IPS DF 19.7 (cell line): ENCODE results near the gene GYG2.
"Not testable (repeated sequence)": the region's sequence is repeated elsewhere in the genome, so short reads cannot be mapped to it uniquely, and the experiment has no call there.

Experiments
- DNase-seq: peaks from one replicate; pipeline ENCODE4 v3.0.0-alpha.2; 2013; ENCODE audit warnings: low read depth, low spot score

GYG2 gene

DNA sequence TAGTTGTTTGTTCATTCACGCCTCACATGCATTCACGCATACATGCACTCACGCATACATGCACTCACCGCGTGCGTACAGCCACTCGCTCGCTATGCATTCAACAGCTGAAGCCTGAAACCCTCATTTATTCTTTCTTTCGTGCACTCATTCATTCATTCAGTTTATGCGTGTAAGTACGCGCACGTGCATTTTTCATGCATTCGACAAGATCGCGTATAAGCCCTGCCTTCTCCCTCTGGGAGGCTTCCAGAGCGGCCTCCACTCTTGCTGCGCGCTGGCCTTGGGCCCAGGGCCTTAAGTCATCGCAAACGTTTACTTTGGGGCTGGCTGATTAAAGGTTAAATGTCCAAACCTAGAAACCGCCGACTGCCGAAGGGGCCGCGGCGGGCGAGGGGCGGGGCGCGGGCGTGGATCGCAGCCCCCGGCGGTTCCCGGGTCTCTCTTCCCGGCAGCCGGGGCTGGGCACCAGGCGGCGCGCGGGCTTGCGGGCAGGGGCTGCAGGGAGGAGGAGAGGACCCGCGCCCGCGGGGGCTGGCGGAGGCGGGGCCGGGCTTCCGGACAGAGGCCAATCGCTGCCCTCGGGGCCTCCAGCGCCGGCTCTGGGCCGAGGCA lies at the start of gene GYG2:
Gene GYG2, plus strand, starts transcription at position 587 of the 615 bp plus-strand sequence. CDS start 1,259 bp downstream, outside the sequence.
- DNase-seq = no peak

DNA sequence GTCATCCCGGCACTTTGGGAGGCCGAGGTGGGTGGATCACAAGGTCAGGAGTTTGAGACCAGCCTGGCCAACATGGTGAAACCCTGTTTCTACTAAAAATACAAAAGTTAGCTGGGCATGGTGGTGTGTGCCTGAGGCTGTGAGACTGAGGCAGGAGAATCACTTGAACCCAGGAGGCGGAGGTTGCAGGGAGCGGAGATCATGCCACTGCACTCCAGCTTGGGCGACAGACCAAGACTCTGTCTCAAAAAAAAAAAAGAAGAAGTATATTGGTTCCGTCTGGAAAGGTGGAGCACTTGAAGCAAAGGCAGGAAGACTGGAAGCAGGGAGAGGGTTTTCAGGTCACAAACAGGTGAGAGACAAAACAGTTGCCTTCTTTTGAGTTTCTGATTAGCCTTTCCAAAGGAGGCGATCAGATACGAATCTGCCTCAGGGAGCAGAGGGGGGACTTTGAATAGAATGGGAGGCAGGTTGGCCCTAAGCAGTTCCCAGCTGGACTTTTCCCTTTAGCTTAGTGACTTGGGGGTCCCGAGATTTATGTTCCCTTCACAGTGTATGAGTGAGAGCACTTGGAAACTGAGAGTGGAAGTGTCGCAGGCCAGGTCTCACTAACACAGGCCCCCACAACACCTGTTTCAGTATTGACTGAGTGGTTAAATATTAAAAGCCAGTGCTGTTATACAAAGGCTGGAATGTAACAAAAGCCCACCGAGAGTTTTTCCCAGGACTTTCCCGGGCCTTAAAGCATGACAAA lies 48.1 kb upstream of the GYG2 start:
- DNase-seq = not testable (repeated sequence)

DNA sequence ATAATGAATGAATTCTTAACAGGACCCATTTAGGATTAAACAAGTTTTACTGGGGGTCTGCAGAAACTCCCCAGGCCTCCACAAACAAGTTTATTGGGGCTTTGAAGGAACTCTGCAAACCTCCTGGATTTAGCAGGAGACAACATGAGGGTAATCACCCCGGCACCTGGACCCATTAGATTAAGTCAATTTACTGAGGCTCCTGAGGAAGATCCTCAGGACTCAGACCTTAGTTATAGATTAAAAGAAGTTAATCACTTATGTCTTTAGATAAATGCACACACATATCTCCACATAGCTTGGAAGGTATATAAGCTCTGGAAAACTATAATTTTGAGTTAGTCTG lies 47.5 kb upstream of the GYG2 start:
- DNase-seq = no peak

DNA sequence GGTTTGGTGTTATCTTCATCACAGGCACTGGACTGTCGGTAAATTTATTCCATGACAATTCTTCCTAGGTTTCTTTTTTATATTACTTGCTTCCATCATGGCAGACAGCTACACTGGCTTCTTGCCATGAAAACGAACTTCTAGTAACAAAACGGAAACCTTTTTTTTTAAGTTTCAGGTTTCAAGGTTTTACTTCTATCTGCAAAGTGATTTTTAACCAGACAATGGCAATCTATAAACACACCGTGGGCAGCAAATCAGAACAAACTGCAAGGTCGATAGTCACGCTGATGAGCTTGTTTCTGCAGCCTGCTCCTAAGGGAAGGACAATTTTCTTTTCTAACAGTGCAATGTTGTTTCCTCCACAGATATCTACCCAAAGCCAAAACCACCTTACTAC lies 47.0 kb upstream of the GYG2 start:
- DNase-seq = no peak

DNA sequence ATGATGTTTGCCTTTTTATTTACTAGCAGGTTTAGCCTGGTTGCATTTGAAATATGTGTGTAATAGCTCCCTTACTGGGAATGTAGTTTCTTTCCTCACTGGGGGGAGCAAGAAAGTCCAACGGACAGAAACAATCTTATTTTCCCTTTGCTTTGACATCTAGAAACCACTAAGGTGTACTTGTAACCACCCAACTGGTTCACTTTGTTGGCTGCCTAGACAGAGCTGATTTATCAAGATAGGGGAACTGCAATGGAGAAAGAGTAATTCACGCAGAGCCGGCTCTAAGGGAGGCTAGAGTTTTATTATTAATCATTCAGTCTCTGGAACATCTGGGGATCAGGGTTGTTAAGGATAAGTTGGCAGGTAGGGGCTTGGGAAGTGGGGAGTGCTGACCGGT lies 46.6 kb upstream of the GYG2 start:
- no peak for DNase-seq

DNA sequence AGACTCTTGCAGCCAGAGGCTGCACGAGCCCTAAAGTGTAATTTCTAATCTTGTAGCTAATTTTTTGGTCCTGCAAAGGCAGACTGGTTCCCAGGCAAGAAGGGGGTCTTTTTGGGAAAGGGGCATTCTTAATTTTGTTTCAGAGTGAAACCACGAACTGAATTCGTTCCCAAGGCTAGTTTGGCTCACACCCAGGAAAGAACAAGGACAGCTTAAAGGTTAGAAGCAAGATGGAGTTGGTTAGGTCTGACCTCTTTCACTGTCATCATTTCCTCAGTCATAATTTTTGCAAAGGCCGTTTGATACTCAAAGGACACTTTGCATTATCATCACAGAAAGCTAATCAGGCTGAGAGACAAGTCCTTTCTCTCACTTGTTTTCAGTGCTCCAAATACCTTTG lies 46.0 kb upstream of the GYG2 start:
- no peak for DNase-seq

DNA sequence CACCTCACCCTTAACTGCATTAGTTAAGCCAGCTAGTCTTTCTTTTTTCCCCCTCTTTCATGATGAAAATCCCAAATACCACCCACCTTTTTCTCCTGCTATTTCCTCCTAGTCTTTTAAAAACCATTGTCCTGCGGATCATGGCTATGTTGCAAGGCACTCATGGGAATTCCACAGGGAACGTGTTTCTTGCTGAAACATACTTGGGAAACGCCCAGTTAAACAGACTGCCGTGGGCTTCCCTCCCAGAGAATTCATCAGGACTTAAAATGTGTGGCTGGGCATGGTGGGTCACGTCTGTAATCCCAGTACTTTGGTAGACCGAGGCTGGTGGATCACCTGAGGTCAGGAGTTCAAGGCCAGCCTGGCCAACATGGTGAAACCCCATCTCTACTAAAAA lies 44.7 kb upstream of the GYG2 start:
- DNase-seq = no peak

DNA sequence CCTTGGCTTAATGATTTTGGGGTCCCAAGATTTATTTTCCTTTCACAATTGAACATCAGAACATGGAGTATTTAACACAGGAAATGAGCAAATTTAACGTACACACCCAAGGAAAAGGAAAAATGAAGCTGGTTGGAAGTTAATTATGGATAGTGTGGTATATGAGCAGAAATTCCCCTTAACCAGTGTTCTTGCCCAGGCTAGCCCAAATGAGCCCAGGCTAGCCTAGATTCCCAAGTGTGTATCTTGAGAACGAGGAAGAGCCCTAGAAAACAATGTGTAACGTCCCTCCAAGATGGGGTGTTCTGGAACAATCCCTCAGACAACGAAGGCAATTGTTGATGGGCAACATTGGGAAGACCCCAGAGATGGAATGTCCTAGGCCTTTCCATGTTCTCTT lies 43.2 kb upstream of the GYG2 start:
- no peak for DNase-seq

DNA sequence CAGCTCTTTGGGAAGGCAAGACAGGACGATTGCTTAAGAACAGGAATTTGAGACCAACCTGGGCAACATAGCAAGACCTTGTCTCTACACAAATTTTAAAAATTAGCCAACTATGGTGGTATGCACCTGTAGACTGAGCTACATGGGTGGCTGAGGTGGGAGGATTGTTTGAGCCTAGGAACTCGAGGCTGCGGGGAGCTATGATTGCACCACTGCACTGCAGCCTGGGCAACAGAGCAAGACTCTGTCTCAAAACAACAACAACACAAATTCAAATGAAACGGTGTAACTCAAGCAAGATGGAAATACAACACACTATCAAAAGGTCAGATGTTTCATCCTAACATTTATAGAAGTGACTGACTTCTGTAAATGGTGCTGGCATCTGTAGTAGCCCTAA lies 39.8 kb upstream of the GYG2 start:
- no peak for DNase-seq

DNA sequence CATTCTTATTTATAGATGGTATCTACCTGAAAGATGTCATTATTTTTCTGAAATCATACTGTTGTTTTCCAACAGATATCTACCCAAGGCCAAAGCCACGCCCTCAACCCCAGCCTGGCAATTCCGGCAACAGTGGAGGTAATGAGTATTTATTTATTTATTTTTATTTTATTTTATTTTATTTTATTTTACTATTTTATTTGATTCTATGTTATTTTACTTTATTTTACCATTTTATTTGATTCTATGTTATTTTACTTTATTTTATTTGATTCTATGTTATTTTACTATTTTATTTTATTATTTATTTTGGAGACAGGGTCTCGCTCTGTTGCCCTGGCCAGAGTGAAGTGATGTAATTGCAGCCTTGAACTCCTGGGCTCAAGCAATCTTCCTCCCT lies 39.2 kb upstream of the GYG2 start:
- DNase-seq = no peak

DNA sequence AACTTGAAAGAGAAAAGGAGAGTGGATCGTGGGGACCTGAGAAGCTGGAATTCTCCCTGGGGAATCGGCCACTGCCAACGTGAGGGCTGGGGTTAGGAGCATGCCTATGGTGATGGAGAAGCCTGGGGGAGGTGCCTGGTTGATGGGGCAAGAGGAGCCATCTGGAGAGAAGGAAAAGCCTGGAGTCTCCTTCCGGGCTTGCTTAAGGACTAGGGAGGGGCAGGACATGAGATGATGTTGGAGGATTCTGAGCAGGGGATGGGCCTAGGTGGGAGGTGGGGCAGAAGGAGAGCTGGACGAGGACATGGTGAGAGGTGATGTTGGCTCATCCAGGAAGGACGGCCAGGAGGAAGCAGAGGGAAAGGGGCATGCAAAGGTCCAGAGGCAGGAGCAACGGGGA lies 35.0 kb upstream of the GYG2 start:
- DNase-seq = no peak

DNA sequence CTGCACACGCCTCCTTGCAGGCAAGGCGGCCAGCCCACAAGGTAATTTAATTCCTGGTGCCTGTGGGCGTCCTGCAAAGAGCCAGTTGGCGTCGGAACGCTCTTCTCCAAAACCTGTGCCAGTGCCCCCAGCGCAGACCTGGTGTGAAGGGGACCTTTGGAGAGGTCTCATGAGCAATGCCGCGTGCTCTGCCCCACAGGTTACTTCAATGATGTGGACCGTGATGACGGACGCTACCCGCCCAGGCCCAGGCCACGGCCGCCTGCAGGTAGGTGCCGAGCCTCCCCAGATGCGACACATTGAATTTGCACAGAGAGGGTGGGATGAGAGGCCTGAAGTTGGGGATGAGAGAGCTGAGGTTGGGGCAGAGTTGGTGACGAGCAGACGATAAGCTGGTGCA lies 34.4 kb upstream of the GYG2 start:
- no peak for DNase-seq

DNA sequence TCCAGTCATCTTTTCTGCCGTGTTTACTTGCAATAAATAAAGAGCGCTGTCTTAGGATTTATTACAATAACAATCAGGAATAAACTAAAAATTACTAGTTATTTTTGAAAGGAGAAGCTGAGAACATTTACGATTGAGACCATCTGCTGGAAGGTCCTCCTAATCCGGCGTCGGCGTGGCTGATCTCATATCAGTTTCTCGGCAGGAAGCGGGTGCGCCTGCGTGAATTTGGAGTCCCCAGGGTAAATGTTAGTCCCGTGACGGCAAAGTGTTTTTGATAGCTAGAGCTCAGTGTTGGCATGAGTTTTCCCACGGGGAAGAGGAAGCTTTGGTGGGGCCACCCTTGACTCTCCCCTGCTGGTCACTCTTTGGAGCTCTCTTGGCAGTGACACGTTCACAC lies 31.9 kb upstream of the GYG2 start:
- not testable (repeated sequence) for DNase-seq

DNA sequence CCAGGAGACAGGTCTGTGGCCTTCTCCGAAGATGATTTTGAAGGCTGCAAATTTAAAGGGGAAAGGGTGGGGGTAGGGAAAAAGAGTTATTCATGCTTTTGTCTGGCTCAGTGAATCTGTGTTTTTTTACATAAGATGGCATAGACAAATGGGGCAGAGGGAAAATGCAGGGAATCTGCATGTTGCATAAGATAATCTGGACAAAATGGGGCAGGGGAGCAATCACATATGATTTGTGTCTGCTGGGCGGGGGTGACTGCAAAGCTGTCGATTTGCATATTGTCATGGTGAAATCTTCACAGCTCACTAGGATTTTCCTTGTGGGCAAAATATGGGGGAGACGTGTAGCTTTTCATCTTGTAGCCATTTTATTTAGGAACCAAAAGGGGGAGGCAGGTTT lies 29.4 kb upstream of the GYG2 start:
- DNase-seq = no peak

DNA sequence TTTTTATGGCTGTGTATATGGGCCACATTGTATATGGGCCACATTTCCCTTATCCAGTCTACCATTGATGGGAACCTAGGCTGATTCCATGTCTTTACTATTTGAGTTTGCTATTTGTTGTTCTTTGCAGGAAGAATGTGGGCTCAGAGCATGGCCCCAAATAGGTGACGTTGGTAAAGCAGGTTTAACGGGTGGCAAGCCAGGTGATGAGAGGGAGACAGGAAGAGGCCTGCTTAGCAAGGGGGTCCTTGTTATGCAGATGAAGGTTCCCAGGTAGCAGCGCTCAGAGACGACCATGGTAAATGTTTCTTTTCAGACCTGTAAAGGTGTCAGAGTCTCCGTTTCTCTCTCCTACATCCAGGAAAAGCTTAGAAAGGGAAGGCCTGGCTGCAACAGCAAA lies 28.8 kb upstream of the GYG2 start:
- DNase-seq = not testable (repeated sequence)

DNA sequence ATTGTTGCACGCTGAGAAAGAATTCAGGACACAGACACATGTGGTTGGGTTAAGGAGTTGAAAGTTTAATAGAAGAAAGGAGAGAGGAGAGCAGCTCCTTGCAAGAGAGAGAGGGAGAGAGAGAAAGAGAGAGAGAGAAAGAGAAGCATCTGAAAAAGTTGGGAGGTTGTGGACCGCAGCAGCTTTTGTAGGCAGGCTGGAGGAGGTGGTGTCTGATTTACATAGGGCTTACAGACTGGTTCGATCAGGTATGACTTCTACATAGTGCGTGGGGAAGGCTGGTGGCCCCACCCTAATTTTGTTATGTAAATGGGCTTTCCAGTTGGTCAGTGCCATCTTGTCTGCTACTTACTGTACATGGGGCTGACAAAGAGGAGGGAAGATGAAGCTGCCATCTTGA lies 27.5 kb upstream of the GYG2 start:
- DNase-seq = no peak

DNA sequence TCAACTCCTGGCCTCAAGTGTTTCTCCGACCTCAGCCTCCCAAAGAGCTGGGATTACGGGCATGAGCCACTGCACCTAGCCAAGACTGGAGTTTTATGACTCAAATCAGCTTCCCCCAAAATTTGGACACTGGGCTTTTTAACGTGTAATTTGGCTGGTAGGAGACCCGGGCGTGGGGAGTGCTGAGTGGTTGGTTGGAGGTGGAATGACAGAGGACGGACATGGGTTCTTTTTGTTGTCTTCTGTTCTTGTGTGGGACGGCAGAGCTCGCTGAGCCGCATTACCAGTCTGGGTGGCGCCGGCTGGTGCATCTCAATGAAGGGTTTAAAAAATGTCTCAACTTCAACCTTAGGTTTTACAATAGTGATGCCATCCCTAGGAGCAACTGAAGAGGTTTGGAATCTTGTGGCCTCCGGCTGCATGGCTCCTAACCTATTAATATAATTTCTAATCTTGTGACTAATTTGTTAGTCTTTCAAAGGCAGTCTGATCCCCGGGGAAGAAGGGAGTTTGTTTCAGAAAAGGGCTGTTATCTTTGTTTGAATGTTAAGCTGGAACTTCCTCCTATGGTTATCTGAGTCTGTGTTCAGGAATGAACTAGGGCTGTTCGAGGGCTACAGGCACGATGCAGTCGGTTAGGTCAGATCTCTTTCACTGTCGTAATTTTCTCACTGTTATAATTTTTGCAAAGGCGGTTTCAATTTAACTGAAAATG lies 26.2 kb upstream of the GYG2 start:
- not testable (repeated sequence) for DNase-seq

DNA sequence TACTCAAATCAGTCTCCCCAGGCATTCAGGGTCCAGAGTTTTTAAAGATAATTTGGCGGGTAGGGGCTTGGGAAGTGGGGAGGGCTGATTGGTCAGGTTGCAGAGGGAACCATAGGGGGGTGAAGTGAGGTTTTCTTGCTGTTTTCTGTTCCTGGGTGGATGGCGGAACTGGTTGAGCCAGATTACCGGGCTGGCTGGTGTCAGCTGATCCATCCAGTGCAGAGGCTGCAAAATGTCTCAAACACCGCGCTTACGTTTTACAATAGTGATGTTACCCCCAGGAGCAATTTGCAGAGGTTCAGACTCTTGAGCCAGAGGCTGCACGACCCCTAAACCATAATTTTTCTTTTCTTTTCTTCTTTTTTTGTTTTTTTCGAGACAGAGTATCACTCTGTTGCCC lies 25.2 kb upstream of the GYG2 start:
- DNase-seq = not testable (repeated sequence)

DNA sequence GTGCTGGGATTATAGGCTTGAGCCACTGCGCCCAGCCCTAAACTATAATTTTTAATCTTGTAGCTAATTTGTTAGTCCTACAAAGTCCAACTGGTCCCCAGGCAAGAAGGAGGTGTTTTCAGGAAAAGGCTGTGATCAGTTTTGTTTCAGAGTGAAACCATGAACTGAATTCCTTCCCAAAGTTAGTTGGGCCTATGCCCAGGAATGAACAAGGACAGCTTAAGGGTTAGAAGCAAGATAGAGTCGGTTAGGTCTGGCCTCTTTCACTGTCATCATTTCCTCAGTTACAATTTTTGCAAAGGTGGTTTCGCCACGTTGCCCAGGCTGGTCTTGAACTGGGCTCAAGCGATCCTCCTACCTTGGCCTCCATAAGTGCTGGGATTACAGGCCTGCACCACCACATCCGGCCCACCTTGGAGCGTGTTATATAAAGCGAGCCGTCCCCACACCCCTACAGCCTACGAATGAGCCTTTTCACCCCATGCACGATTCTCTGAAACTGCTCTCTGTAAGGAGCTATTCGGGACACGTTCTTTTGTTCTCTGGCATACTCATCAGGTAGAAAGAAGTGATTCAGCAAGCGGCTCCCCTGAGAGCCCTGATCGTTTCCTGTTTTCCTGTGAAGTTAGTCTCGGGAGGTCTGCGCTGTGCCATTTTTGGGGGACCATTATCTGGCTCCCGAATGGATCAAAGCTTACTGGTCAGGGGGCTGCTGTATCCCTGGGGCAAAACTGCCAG lies 24.5 kb upstream of the GYG2 start:
- not testable (repeated sequence) for DNase-seq

DNA sequence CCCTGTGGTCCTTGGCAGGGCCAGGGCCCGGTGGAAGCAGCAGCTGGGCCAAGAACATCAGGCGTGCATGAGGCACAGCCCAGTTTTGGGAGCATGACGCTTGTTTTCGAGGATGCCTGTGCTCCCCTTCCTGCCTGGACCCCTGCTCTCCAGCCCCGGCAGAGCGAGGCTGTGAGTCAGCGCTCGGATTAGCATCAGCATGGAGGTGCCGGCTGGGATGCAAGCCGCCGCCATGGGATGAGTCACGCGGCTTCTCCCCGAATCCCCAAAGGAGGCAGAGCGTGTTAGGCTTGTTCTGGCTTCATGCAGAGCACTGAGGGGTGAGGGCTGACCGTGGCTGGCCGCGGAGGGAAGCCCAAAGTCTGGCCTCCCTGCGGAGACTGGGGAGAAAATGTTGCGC lies 23.9 kb upstream of the GYG2 start:
- DNase-seq = not testable (repeated sequence)

DNA sequence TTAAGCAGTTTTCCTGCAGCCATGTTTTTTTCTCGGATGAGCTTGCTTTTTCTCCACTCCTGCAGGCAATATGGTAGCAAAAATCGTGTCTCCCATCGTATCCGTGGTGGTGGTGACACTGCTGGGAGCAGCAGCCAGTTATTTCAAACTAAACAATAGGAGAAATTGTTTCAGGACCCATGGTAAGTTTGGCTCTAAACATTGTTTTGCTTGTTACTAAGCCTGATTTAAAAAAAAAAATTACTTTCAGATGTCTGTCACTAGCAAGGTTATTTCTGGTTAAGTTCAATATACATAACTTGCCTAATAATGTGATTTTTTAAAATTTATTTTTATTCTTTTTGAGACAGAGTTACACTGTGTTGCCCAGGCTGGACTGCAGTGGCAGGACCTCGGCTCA lies 17.5 kb upstream of the GYG2 start:
- no peak for DNase-seq

DNA sequence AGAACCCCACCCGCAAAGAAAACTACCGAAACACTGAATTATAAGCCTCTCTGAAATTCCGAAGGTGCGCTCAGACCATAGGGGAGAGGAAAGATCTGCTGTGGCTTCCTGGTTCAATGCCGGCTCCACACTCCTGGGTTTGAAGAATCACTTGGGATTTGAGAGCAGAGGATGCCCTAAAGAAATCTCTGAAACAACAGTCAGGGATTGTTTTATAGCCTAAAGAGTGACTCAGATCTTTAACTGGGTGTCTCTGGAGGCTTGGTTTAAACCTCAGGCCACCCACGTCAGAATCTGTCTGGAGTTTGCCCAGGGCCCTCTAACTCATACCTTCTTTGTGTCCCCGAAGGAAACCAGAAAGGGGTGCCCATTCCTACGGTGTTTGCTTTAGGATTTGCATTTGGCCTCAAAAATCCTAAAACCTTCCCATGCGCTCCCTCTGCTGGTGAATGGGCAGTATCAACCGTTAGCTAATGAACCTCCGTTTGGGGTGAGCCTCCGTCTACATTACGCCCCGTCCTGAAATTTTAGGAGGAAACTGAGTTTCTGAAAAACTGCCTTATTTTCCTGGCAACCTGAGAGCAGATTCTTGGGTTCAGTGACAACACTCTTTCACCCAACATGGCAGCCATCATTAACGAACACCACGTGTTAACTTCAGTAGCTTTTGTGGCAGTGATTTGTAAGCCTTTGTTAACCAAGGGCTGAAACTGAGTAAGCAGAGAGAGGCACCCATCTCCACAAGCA lies 16.4 kb upstream of the GYG2 start:
- not testable (repeated sequence) for DNase-seq
